ENCODE results near the gene GGN.

The GGN gene, protein sequence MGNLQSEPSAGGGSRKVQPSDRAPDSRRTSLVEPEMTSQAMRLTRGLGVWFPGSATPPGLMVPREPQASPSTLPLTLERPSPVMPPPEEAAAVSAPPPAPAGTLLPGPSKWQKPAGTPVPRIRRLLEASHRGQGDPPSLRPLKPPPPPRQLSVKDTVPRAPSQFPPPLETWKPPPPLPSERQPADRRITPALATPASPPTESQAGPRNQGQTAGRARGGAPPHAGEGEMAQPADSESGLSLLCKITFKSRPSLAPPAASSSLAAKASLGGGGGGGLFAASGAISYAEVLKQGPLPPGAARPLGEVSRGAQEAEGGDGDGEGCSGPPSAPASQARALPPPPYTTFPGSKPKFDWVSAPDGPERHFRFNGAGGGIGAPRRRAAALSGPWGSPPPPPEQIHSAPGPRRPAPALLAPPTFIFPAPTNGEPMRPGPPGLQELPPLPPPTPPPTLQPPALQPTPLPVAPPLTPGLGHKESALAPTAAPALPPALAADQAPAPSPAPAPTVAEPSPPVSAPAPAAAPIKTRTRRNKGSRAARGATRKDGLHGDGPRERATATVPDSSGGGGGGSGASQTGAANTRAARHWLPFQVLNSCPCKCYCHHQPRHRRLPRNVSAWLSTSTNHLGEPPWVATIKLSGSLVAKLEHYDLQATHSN
- total RNA-seq = 0.40 to 1.2 reads per million in 2 donors

DNA sequence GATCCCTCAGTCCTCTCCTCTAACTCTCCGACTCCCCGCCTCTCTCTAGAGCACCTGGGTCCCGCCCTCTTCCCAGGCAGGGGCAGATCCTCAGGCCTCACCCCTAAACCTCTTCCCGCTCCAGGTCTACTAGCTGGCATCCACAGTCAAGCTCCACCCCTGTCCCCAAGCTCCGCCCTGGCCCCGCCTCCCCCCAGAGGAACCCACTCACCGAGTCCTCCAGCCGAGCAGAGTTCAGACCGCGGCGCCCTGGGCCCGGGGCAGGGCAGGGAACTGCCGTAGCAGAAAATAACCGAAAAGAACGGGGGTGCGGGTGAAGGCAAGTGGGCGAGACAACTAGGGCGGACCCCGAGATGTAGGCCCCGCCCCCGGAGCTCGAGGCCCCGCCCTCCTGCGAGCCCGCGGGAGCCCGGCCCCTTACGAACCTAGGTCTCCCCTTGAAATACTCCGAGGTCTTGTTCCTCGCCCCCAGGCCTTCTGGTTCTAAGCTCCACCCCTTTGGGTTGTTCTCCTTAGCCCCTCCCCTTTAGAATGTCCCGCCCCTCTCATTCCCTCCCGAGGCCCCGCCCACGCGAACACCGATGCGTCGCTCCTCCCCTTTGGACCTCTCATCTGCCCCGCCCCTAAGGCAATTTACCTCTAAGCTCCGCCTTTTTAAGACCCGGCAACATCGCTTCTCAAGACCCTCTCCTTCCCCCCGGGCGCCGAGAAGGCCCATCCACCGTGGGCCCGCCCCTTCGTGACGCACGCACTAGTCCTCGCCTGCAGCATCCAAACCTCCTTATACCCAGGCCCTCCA lies at the start of gene GGN:
TSS of gene GGN (minus strand) at position 485 of the 799 bp plus-strand sequence. CDS start 773 bp downstream, outside the sequence.
- peak; percentile 67 to 89 (median 75) for DNase-seq

DNA sequence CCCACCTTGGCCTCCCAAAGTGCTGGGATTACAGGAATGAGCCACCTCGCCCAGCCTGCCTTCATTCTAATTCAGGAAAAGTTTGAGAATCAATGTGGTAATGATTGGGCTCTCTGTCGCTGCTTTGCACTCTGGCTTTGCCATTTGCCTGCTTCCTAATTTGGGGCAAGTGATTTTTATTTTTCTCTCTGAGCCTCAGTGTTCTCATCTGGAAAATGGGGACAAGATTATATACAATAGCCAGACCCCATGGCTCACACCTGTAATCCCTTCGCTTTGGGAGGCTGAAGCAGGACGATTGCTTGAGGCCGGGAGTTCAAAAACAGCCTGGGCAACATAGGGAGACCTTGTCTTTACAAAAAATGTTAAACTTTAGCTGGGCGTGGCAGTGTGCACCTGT lies 49.5 kb upstream of the GGN start:
- no peak for DNase-seq

DNA sequence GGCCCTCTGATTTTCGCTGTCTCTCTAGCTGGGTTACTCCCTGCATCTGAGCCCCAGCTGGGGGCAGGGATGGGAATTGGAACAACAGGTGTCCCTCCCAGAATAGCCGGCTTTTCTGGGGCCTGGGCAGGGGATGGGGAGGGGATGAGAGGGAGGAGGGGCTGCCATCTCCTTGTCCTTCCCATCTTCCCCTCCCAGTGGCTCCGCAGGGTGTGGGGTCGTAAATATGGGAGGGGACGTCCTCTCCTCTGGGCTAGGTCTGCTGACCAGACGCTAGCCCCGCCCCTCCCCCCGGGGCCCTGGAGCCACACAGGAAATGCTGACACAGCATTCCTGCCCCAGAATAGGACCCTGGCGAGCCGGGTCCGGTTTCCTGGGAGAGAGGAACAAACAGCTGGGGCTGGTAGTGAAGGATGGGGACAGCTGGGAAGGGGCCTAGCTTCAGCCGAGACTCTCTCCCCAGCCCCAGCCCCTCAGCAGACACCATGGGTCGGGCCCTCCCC lies 46.8 kb upstream of the GGN start:
- DNase-seq = no peak

DNA sequence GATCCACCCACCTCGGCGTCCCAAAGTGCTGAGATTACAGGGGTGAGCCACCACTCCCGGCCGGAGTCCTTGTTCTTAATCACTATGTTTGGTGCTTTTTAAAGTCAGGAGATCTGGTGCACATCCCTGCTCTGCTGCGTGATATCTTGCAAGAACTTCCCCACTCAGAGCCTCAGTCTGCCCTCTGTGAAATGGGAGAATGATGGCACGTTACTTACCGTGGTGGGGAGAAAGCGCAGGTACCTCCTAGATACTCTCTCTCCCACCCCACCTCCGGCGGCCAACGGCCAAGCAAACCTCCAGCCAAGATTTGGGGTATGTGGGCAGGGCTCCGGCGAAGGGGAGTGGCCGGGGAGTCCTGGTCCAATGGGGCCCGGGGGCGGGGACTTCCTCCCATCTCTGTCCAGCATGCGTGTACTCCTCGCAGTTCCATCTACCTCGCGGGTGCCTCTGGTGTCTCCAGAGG lies 45.5 kb upstream of the GGN start, which contains the start of gene RYR1:
TSS of gene RYR1 (plus strand) at position 424 of the 466 bp plus-strand sequence. CDS start 139 bp downstream, outside the sequence.
- DNase-seq = peak in 3 of 5 experiments; percentile 38 to 80 (median 49)

DNA sequence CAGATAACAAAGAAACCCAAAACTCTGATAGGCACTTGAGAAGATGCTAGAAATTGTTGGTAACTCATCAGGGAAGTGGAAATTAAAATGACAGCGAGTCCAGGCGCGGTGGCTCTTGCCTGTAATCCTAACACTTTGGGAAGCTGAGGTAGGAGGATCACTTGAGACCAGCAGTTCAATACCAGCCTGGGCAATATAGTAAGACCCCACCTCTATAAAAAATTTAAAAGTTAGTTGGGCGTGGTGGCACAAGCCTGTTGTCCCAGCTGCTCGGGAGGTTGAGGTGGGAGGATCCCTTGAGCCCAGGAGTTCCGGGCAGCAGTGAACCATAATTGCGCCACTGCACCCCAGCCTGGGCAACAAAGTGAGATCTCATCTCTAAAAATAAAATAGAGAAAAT lies 43.1 kb upstream of the GGN start:
- DNase-seq = no peak

DNA sequence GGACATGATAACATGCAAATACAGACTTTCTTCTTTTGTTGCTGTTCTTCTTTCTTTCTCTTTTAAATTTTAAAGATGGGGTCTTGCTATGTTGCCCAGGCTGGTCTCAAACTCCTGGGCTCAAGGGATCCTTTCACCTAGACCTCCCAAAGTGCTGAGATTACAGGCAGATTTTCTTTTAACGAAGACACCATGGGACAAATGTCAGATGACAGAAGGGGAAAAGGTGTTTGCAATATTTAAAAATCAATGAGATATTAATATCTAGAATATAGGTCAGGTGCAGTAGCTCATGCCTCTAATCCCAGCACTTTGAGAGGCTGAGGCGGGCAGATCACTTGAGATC lies 42.0 kb upstream of the GGN start:
- DNase-seq = no peak

DNA sequence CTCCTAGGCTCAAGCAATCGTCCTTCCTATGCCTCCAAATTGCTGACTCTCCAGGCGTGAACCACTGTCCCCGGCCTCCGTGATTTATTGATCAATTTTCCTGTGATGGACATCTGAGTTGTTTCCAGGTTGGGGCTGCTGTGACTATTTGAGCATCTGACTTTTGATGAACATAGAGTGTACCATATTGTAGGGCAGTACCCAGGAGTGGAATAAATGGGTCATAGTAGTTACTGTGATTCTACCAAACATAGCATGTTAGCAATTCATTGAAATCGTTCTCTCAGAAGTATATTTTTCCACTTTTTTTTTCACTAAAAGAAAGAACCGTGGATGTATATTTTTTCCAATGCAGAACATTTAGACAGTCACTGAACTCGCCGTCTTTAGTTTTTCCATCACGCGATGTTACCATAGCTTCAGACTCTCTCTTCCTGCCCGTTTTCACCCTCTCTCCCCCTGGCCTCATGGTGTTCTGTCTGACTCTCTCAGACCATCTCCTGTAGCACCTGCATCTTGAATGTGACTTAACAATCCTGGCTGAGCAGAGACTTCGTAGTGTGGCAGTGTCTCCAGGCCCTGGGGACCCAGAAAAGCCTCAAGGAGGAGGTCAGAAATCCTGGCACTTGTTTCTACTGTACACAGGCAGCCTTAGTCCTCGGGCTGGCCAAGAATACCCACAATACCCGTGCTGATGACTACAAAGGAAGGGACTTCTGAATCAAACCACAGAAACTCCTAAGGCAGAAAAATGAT lies 41.4 kb upstream of the GGN start:
- DNase-seq = peak in 1 of 5 experiments; percentile 77

DNA sequence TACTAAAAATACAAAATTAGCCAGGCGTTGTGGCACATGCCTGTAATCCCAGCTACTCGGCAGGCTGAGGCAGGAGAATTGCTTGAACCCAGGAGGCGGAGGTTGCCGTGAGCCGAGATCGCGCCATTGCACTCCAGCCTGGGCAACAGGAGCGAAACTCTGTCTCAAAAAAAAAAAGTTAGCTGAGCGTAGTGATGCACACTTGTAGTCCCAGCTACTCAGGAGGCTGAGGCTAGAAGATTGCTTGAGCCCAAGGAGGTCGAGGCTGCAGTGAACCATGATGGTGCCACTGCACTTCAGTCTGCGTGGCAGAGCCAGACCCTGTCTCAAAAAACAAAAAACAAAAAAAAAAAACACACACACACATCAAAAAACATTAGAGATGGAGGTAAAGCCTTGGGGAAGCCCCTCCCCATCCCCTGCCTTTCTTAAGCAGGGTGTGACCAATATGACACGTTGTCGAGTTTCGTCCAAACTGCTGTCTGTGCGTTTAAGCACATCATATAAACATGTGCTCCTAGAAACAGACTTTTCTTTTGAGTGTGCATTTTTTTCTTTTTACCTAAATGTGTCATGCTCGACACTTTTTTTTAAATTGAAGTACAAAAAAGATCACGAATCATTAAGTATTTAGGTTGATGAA lies 39.3 kb upstream of the GGN start:
- peak in 2 of 5 experiments; percentile 47 to 96 for DNase-seq

DNA sequence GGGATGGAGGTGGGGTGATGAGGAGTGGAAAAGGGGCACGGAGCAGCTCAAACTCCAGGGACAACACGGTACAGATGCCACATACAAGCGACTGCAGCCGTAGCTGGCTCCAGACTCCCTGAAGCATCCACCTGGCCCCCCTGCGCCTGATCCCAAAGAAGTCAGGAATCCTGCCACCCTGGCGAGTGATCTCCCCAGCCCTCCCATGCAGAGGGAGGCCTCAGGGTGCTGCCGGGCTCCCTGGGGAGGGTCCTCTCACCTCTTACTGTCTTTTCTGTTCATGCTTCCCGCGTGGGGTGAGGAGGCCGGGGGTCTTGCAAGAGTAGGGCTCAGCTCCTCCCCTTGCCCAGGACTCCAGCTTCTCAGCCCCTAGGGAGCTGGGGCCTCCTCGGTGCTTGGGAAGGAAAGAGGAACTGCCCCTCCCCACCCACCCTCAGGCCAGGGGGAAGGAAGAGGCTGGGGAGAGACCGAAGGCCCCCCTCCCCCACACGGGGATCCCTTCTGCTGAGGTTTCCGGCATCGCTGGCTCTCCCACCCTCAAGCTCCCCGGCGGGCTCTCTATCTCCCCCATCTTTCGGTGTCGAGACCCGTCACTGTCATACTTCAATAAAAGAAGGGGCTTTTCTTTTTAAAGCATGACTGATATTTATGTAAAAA lies 38.1 kb upstream of the GGN start, which contains the start of gene RASGRP4:
TSS of gene RASGRP4 (minus strand) at position 410 of the 657 bp plus-strand sequence. CDS start at position 282, 128 bp downstream.
- peak in 3 of 5 experiments; percentile 39 to 87 (median 46) for DNase-seq

DNA sequence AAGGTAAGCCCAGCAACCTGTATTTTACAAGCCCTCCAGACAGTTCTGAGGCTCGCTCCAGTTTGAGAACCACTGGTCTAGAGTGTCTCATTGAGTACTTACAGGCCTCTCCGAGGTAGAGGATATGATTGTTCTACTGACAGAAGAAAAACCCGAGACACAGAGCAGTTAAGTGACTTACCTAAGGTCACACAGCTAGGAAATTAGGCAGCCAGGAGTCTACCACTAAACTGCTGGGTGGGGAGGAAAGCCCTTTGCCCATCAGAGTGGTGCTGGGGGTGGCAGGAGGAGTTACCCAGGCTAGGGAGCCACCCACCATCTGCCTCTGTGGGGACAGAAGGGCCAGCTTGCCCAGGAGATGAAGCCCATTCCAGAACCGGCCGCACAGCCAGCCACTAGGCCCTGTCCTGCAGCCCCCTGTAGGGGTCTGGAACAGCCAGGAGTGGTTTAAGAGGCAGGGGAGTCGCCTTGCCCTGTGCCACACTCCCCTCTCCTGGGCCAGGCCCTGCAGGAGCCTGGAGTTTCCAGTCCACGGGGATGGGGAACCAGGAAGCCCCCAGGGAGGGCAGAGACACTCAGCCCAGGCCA lies 37.5 kb upstream of the GGN start:
- peak in 1 of 5 experiments; percentile 28 for DNase-seq

DNA sequence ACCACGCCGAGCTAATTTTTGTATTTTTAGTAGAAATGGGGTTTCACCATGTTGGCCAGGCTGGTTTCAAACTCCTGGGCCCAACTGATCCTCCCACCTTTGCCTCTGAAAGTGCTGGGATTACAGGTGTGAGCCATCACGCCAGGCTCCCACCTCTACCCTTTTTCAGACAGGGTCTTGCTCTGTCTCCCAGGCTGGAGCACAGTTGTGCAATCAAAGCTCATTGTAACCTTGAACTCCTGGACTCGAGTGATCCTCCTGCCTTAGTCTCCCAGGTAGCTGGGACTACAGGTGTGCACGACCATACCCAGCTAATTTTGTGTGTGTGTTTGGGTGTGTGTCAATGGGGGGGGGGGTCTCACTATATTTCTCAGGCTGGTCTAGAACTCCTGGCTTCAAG lies 36.4 kb upstream of the GGN start:
- no peak for DNase-seq

DNA sequence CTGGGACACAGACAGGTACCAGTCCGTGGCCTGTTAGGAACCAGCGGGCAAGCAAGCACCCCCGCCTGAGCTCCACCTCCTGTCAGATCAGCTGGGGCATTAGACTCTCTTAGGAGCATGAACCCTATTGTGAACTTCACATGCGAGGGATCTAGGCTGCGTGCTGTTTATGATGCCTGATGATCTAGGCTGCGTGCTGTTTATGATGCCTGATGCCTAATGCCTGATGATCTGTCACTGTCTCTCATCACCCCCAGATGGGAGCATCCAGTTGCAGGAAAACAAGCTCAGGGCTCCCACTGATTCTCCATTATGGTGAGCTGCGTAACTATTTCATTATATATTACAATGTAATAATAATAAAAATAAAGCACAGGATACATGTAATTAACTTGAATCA lies 34.6 kb upstream of the GGN start:
- no peak for DNase-seq

DNA sequence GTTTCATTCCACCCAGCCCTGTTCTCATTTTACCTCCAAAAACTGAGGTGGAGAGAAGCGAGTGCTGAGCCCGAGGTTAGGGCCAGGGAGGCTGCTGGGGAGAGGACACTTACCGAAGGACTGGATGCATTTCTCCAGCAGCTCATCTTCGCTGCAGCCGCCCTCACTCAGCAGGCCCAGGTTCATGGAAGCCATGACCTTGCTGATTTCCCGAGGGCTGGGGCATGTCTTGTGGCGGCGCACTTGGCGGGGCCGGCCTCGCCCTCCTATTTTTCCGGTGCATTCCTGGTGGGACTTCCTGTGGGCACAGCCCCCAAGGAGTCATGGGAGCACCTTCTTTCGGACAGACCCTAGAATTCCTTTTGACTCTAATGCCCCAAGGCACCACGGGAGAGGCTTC lies 34.0 kb upstream of the GGN start:
- DNase-seq = no peak

DNA sequence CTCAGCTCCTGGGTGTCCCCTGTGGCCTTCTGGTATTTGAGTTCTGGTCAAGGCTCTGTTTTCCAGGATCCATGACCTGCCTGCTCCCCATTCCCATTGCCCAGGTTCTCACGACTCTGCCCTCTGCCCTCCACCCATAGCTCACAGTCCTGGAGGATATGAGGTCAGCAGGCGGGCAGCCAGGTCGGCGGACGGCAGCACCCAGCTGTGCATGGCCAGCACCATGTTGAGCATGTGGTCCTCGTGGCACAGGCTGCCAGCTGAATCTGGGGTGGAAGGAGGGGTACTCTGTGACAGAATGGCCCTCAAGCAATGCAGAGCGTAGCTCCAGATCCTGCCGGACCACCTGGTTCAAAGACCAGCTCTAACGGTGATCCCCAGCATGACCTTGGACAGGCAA lies 33.1 kb upstream of the GGN start:
- DNase-seq = no peak

DNA sequence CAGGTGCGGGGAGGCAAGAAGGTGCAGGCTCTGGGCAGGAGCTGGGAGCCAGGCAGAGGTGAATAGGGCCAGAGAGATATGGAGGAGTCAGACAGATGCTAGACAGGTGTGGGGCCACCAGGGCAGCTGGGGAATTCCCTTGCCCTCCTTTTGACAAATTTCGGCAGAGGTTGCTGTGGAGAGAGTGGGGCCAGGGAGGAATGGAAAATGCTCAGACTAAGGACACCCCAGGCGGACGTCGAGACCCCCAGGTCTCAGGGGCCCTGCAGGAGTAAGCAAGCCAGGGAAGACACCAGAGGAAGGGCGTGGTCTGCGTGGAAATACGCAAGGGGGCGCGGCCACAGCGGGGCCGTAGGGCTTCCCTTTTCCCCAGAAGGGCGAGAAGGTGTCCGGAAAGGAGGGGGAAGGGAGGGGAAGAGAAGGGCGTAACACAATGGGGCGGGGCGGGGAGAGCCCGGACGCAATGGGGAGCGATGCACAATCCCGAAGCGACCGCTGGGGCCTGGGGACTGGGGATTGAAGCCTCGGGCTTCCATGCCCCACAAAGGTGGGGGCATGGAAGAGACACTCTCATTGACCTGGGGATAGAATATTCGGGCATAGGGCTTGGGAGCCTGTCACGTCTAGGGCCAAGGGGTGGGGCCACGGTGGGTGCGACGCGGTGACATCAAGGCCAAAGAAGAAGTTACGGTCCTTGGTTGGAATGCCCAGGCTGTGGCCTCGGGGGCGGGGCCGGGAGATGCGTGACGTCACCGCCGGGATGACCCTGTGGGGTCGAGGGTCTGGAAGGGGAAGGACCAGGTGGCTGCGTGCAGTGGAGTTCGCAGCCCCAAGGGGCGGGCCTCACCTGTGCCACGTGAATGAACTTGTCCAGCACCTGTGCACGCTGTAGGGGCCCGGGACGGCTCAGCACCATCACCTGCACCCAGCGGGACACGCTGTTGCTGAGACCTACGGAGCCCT lies 30.0 kb upstream of the GGN start:
- DNase-seq = peak in 4 of 5 experiments; percentile 31 to 82 (median 42)

DNA sequence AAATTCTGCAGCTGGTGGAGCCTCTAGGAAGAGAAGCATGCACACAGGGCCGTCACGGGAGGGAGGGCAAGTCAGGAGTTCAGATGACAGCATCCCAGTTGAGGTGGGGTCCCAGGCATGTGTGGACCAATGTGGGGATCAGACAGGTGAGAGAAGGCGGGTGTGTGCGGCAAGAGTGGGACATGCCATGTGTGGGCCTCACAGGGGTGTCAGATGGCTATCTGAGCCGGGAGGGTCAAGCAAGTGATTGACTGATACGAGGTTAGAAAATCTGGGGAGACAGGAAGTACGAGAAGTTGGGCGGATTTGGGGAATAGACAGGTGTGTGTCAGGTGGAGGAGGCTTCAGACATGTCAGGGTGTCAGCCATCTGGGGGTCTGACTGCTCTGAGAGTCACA lies 29.3 kb upstream of the GGN start:
- no peak for DNase-seq

DNA sequence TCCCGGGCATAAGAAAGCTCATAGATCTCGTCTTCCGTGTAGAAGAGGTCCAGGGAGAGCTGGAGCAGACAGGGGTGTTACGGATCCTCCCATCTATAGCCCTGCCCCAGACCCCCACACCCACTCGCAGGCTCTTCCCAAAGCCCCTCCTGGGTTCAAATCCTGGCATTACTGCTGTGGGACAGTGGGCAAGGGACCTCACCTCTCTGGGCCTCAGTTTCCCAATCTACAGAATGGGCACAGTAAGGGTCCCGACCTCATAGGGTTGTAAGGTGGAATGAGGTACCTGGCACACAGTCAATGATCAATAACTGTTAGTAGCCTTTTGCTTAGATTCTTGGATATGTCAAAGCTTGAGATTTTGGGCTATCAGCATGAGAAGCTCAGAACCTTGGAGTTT lies 25.6 kb upstream of the GGN start:
- no peak for DNase-seq

DNA sequence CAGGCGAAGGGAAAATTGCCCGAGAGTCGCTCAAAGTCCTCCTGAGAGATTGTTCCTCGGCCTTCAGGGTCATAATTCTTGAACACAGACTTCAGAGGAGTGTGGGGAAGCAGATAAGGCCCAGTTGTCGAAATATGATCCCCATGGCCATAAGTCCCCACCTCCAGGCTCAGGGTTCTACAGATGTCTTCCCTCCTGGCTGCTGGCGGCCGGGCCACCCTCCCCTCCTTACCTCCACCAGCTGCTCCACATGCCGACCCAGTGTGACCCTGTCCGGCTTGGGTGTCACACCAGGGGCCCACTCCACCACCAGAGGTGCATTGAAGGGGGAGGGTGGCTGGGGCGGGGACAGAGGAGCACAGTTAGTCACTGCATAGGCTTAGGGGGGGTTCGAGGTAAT lies 25.1 kb upstream of the GGN start:
- no peak for DNase-seq

DNA sequence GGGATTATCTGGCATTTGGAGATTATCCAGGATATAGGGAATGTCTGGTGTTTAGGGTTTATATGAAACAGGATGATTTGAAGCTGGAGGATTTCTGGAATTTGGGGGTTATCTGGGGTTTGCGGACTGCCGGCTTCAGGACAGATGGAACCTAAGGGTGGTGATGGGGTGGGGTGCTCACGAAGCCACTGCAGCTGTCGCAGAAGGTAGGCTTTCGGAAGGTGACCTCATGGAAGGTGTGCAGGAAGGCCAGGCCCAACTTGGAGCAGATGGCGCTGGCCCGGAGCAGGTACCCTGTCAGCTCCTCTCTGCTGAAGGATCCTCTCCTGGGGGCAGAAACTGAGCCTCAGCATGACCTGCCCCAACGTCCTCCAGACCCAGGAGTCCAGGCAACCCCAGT lies 24.7 kb upstream of the GGN start:
- no peak for DNase-seq
